ENCODE measurements around the gene RNF2. TPM values are rescaled to one million over a fixed set of nuclear protein-coding genes. Genes with fewer than 3 reads are reported as not detected.

RNF2 gene
- total RNA-seq, 2 experiments from 2014 or later, result 17.8 to 24.7 TPM

GRCh38 chr1:185104083-185104482, 58.7 kb downstream of the RNF2 start:
- peaks cover 18% of the 10 kb centered on the region for H3K36me3 ChIP-seq (ENCODE audit: insufficient read depth, low read length)
- ChIA-PET POLR2A (interaction anchor here (0.7 kb wide), 1 partner anchor 459 kb away, joined by 3 read pairs; no protein-coding TSS in a partner anchor), CTCF (ENCODE audit: unreplicated experiment) (no interaction called here)
- TF ChIP-seq EZH2phosphoT487 (IDR thresholded peaks at IDR 0.05; ENCODE audit: borderline replicate concordance, low read depth, low read length) (no peak), CTCF (conservative IDR thresholded peaks at IDR 0.05; ENCODE audit: low read length) (no peak)
- H3K9me3 ChIP-seq (ENCODE audit: low read length), result peaks cover 4% of the 10 kb centered on the region; the same call in 1 of the 2 replicates
- H2AFZ ChIP-seq (ENCODE audit: low read length), result no peak overlapping the region
- no TSS peak for BruUV-seq (replicated peaks)
- H3K27ac ChIP-seq (ENCODE audit: low read depth, low read length, poor library complexity, severe bottlenecking), result no peak overlapping the region
- no peaks in the 10 kb centered on the region for H3K79me2 ChIP-seq (ENCODE audit: insufficient read depth, low read depth, low read length)
- no peak overlapping the region for H3K4me3 ChIP-seq (ENCODE audit: low read depth, low read length, poor library complexity, severe bottlenecking)
- H3K4me2 ChIP-seq (ENCODE audit: low read length), result no peak overlapping the region
- H3K4me1 ChIP-seq (ENCODE audit: insufficient read depth, low read length, poor library complexity, severe bottlenecking), result no peaks in the 10 kb centered on the region
- H4K20me1 ChIP-seq (ENCODE audit: insufficient read depth, low read length), result no peaks in the 10 kb centered on the region
- no peaks in the 10 kb centered on the region for H3K9me2 ChIP-seq (ENCODE audit: insufficient read depth, low read length)
- no peak for DNase-seq (ENCODE audit: low spot score)
- intact Hi-C loops (cut with micrococcal nuclease; ENCODE audit: unreplicated experiment), result no loop called here

GRCh38 chr1:185105121-185105520, 59.8 kb downstream of the RNF2 start:
- Histone ChIP-seq H3K79me2 (ENCODE audit: insufficient read depth, low read depth, low read length) (no peaks in the 10 kb centered on the region), H3K4me3 (ENCODE audit: low read depth, low read length, poor library complexity, severe bottlenecking) (no peak overlapping the region), H3K4me2 (ENCODE audit: low read length) (no peak overlapping the region), H3K4me1 (ENCODE audit: insufficient read depth, low read length, poor library complexity, severe bottlenecking) (no peaks in the 10 kb centered on the region), H4K20me1 (ENCODE audit: insufficient read depth, low read length) (no peaks in the 10 kb centered on the region), H3K9me2 (ENCODE audit: insufficient read depth, low read length) (no peaks in the 10 kb centered on the region), H3K27ac (ENCODE audit: low read depth, low read length, poor library complexity, severe bottlenecking) (no peak overlapping the region), H3K36me3 (ENCODE audit: insufficient read depth, low read length) (peaks cover 9% of the 10 kb centered on the region), H3K9me3 (ENCODE audit: low read length) (peaks cover 4% of the 10 kb centered on the region; the same call in 1 of the 2 replicates), H2AFZ (ENCODE audit: low read length) (no peak overlapping the region)
- TF ChIP-seq EZH2phosphoT487 (IDR thresholded peaks at IDR 0.05; ENCODE audit: borderline replicate concordance, low read depth, low read length) (no peak), CTCF (conservative IDR thresholded peaks at IDR 0.05; ENCODE audit: low read length) (no peak)
- CTCF ChIA-PET (ENCODE audit: unreplicated experiment), result no interaction called here
- POLR2A ChIA-PET, result no interaction called here
- intact Hi-C loops (cut with micrococcal nuclease; ENCODE audit: unreplicated experiment), result no loop called here
- DNase-seq (ENCODE audit: low spot score), result no peak
- no TSS peak for BruUV-seq (replicated peaks)

- DNase-seq (ENCODE audit: low spot score), result peak; percentile 4
- Histone ChIP-seq H2AFZ (ENCODE audit: low read length) (no peak overlapping the region), H3K4me2 (ENCODE audit: low read length) (no peak overlapping the region), H3K4me3 (ENCODE audit: low read depth, low read length, poor library complexity, severe bottlenecking) (no peak overlapping the region), H3K4me1 (ENCODE audit: insufficient read depth, low read length, poor library complexity, severe bottlenecking) (no peaks in the 10 kb centered on the region), H3K36me3 (ENCODE audit: insufficient read depth, low read length) (no peaks in the 10 kb centered on the region), H4K20me1 (ENCODE audit: insufficient read depth, low read length) (no peaks in the 10 kb centered on the region), H3K9me2 (ENCODE audit: insufficient read depth, low read length) (no peaks in the 10 kb centered on the region), H3K27ac (ENCODE audit: low read depth, low read length, poor library complexity, severe bottlenecking) (no peak overlapping the region), H3K79me2 (ENCODE audit: insufficient read depth, low read depth, low read length) (no peaks in the 10 kb centered on the region), H3K9me3 (ENCODE audit: low read length) (peaks cover 4% of the 10 kb centered on the region; the same call in 1 of the 2 replicates)
- TF ChIP-seq CTCF (conservative IDR thresholded peaks at IDR 0.05; ENCODE audit: low read length), result no peak
- no peak for TF ChIP-seq EZH2phosphoT487 (IDR thresholded peaks at IDR 0.05; ENCODE audit: borderline replicate concordance, low read depth, low read length)
- BruUV-seq (replicated peaks), result no TSS peak
- ChIA-PET POLR2A (interaction anchor here (0.7 kb wide), 1 partner anchor 1809 kb away, joined by 5 read pairs; no protein-coding TSS in a partner anchor), CTCF (ENCODE audit: unreplicated experiment) (no interaction called here)
- intact Hi-C loops (cut with micrococcal nuclease; ENCODE audit: unreplicated experiment), result no loop called here
Observed at GRCh38 chr1:185108321-185108720, 63.0 kb downstream of the RNF2 start.

All from OCI-LY7 (cell line).